Neural progenitor cell (in vitro differentiated cells): Measurements from ENCODE around the gene RAMACL.

Experiments used
- EZH2 ChIP-seq: fragments of 200-600 bp; sonication (generic); IDR thresholded peaks from 2 replicates; pipeline ENCODE4 v1.6.1; 2017; ENCODE audit warnings: antibody characterized with exemption, mild to moderate bottlenecking, moderate library complexity
- TF ChIP-seq, protein P1 (sequence below): fragments of 200-600 bp; sonication (generic); IDR thresholded peaks from 2 replicates; pipeline ENCODE4 v1.5.1; 2017; ENCODE audit warnings: antibody characterized with exemption, mild to moderate bottlenecking

DNA sequence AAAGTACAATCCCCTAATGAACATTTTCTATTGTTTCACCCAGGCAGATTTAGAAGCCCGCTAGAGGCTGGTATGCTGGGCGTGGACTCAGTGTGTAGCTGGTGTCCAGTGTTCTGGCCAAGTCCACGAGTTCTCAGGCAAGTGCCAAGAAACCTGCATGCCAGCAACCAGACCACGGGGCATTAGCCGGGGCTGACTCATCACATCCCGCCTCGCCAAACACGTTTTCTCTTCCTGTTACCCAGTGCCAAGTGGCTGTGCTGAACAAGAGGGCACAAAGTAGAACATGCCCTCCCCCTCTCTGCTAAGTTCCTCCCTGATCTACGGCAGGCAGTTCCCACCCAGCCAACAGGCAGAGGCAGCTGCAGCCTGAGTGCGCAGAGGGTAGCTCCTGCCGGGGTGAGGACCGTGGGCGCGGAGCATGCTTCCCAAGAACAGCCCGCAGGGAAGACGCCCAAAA is 29.6 kb downstream of the RAMACL start:
- TF ChIP-seq, protein P1, sequence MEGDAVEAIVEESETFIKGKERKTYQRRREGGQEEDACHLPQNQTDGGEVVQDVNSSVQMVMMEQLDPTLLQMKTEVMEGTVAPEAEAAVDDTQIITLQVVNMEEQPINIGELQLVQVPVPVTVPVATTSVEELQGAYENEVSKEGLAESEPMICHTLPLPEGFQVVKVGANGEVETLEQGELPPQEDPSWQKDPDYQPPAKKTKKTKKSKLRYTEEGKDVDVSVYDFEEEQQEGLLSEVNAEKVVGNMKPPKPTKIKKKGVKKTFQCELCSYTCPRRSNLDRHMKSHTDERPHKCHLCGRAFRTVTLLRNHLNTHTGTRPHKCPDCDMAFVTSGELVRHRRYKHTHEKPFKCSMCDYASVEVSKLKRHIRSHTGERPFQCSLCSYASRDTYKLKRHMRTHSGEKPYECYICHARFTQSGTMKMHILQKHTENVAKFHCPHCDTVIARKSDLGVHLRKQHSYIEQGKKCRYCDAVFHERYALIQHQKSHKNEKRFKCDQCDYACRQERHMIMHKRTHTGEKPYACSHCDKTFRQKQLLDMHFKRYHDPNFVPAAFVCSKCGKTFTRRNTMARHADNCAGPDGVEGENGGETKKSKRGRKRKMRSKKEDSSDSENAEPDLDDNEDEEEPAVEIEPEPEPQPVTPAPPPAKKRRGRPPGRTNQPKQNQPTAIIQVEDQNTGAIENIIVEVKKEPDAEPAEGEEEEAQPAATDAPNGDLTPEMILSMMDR = no peak
- TF ChIP-seq EZH2 = no peak
